SU-DHL-6 (cell line): ENCODE data around the gene C10orf71.

Experiments
- EZH2phosphoT487 ChIP-seq: fragments of 200-600 bp; sonication (generic), shearing (Covaris generic); conservative IDR thresholded peaks from 2 replicates; pipeline ENCODE4 v1.6.1; 2018; ENCODE audit warnings: mild to moderate bottlenecking, antibody characterized with exemption, low read length, moderate library complexity, mixed read lengths
- TF ChIP-seq, protein P1 (sequence below): fragments of 200-600 bp; sonication (generic); IDR thresholded peaks from one replicate; pipeline ENCODE4 v1.5.1; 2017; ENCODE audit warnings: antibody characterized with exemption, mild to moderate bottlenecking, low read length, moderate library complexity; ENCODE audit not compliant: insufficient read depth, poor library complexity, severe bottlenecking

DNA sequence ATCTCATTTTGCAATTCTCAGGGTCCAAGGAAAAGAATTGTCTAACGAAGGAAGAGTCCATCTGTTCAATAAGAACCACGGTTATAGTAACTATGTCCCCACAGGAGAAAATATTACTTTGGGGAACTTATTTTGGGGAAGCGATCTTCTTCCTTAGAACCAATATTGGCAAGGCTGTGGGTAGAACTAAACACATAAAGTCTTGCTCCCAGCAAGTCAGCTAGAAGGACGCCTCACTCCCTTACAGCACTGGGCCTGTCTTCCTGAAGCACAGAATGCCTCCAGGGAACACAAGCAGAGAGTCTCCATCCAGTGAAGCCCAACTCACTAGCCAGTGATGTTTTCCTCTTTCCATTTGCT, 30.2 kb downstream of the C10orf71 start:
- TF ChIP-seq, protein P1, sequence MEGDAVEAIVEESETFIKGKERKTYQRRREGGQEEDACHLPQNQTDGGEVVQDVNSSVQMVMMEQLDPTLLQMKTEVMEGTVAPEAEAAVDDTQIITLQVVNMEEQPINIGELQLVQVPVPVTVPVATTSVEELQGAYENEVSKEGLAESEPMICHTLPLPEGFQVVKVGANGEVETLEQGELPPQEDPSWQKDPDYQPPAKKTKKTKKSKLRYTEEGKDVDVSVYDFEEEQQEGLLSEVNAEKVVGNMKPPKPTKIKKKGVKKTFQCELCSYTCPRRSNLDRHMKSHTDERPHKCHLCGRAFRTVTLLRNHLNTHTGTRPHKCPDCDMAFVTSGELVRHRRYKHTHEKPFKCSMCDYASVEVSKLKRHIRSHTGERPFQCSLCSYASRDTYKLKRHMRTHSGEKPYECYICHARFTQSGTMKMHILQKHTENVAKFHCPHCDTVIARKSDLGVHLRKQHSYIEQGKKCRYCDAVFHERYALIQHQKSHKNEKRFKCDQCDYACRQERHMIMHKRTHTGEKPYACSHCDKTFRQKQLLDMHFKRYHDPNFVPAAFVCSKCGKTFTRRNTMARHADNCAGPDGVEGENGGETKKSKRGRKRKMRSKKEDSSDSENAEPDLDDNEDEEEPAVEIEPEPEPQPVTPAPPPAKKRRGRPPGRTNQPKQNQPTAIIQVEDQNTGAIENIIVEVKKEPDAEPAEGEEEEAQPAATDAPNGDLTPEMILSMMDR, result no peak
- no peak for TF ChIP-seq EZH2phosphoT487
